A549 (cell line): ENCODE measurements around the gene CLEC16A.

ENCODE experiments used
- CHD4 ChIP-seq: fragments of 200-600 bp; sonication (generic); IDR thresholded peaks from 2 replicates; pipeline ENCODE4 v1.6.1; 2016; ENCODE audit warnings: antibody characterized with exemption, mild to moderate bottlenecking, borderline replicate concordance
- CTCF ChIP-seq: fragments of >200 bp; sonication (Bioruptor Twin); formaldehyde crosslinking; IDR thresholded peaks from 3 replicates; pipeline ENCODE4 v1.5.1; 2016
- E2F6 ChIP-seq: IDR thresholded peaks from 2 replicates; pipeline ENCODE4 v1.6.1; 2012; ENCODE audit warnings: low read depth, borderline replicate concordance
- MAX ChIP-seq: IDR thresholded peaks from 2 replicates; pipeline ENCODE4 v1.6.1; 2012
- POLR2A ChIP-seq: IDR thresholded peaks from 2 replicates; pipeline ENCODE4 v1.6.1; 2012; ENCODE audit warnings: mild to moderate bottlenecking, low read length
- RFX5 ChIP-seq: fragments of 450-650 bp; IDR thresholded peaks from 2 replicates; pipeline ENCODE4 v1.7.1; 2014; ENCODE audit warnings: antibody characterized with exemption, mild to moderate bottlenecking, moderate library complexity
- SREBF2 ChIP-seq: fragments of 450-650 bp; IDR thresholded peaks from 2 replicates; pipeline ENCODE4 v1.6.1; 2014; ENCODE audit warnings: mild to moderate bottlenecking, moderate library complexity
- ZNF302 ChIP-seq: fragments of 250-450 bp; sonication (Bioruptor Pico); IDR thresholded peaks from 2 replicates; pipeline ENCODE4 v1.9.0; 2021; ENCODE audit warnings: inconsistent platforms, mild to moderate bottlenecking, moderate library complexity

GRCh38 chr16:11104168-11105037 lies 160.0 kb downstream of the CLEC16A start:
- TF ChIP-seq CTCF: no peak
- TF ChIP-seq POLR2A: no peak
- no peak for TF ChIP-seq SREBF2
- no peak for TF ChIP-seq RFX5
- no peak for TF ChIP-seq E2F6
- no peak for TF ChIP-seq MAX
- no peak for TF ChIP-seq CHD4
- no peak for TF ChIP-seq ZNF302
